ENCODE results near the gene TDRD7. TPM values are rescaled to one million over a fixed set of nuclear protein-coding genes. Genes with fewer than 3 reads are reported as not detected.

TDRD7 gene
- total RNA-seq: 10.5 and 10.6 TPM in 2 replicates

- intact Hi-C loops (cut with micrococcal nuclease): loop anchor here (1.0 to 10.0 kb wide), 7 partner anchors 89 to 995 kb away; partner anchors contain the start of genes TMOD1 and ZNF367
Measured at GRCh38 chr9:97411789-97412625, at the start of gene TDRD7. TDRD7 (plus strand) TSS chr9:97412096; CDS start chr9:97428466, 16,370 bp downstream.

GRCh38 chr9:97362777-97363545, 48.9 kb upstream of the TDRD7 start:
- intact Hi-C loops (cut with micrococcal nuclease): no loop called here

GRCh38 chr9:97363661-97364299, 48.1 kb upstream of the TDRD7 start:
- intact Hi-C loops (cut with micrococcal nuclease): no loop called here

- intact Hi-C loops (cut with micrococcal nuclease): no loop called here
Measured at GRCh38 chr9:97364769-97365490, 47.0 kb upstream of the TDRD7 start.

GRCh38 chr9:97365634-97366033, 46.3 kb upstream of the TDRD7 start:
- intact Hi-C loops (cut with micrococcal nuclease): no loop called here

- intact Hi-C loops (cut with micrococcal nuclease): no loop called here
Measured at GRCh38 chr9:97366476-97366875, 45.4 kb upstream of the TDRD7 start.

GRCh38 chr9:97366889-97367288, 45.0 kb upstream of the TDRD7 start:
- intact Hi-C loops (cut with micrococcal nuclease): no loop called here

GRCh38 chr9:97367729-97368128, 44.2 kb upstream of the TDRD7 start:
- intact Hi-C loops (cut with micrococcal nuclease): no loop called here

- intact Hi-C loops (cut with micrococcal nuclease): no loop called here
Measured at GRCh38 chr9:97368964-97369363, 42.9 kb upstream of the TDRD7 start.

- intact Hi-C loops (cut with micrococcal nuclease): no loop called here
Measured at GRCh38 chr9:97372580-97372979, 39.3 kb upstream of the TDRD7 start.

GRCh38 chr9:97373331-97373730, 38.6 kb upstream of the TDRD7 start:
- intact Hi-C loops (cut with micrococcal nuclease): no loop called here

GRCh38 chr9:97374811-97375210, 37.1 kb upstream of the TDRD7 start:
- intact Hi-C loops (cut with micrococcal nuclease): no loop called here

GRCh38 chr9:97376902-97377301, 35.0 kb upstream of the TDRD7 start:
- intact Hi-C loops (cut with micrococcal nuclease): no loop called here

- intact Hi-C loops (cut with micrococcal nuclease): no loop called here
Measured at GRCh38 chr9:97382099-97382718, 29.7 kb upstream of the TDRD7 start.

GRCh38 chr9:97384406-97385262, 27.3 kb upstream of the TDRD7 start:
- intact Hi-C loops (cut with micrococcal nuclease): no loop called here

GRCh38 chr9:97385626-97386264, 26.2 kb upstream of the TDRD7 start:
- intact Hi-C loops (cut with micrococcal nuclease): loop anchor here (2.0 kb wide), 1 partner anchor 229 kb away; no protein-coding TSS in a partner anchor

GRCh38 chr9:97386265-97386633, 25.6 kb upstream of the TDRD7 start:
- intact Hi-C loops (cut with micrococcal nuclease): loop anchor here (2.0 kb wide), 1 partner anchor 229 kb away; no protein-coding TSS in a partner anchor

GRCh38 chr9:97386733-97387503, 25.0 kb upstream of the TDRD7 start:
- intact Hi-C loops (cut with micrococcal nuclease): loop anchor here (1.0 to 2.0 kb wide), 3 partner anchors 12 to 228 kb away; no protein-coding TSS in a partner anchor

All from T-helper 2 cell treated with Interferon-gamma antibody and Interleukin-4, amounts not matched to agents 100 ng/mL and 5 ng/mL, for 36 hours (primary cell).